Loucy (cell line): ENCODE measurements around the gene ZNF598.

ENCODE experiments used
- CTCF ChIP-seq: fragments of 200-600 bp; sonication (generic); conservative IDR thresholded peaks from 2 replicates; pipeline ENCODE4 v1.5.1; 2014; ENCODE audit warnings: mild to moderate bottlenecking, antibody characterized with exemption, low read length
- EZH2phosphoT487 ChIP-seq: fragments of 200-600 bp; IDR thresholded peaks from 2 replicates; pipeline ENCODE4 v1.6.1; 2018; ENCODE audit warnings: antibody characterized with exemption, mild to moderate bottlenecking, moderate library complexity, borderline replicate concordance

- TF ChIP-seq CTCF (no peak), EZH2phosphoT487 (no peak)
These were observed 55.9 kb downstream of the ZNF598 start for GRCh38 chr16:1953734-1954133.
